K562 (cell line): Measurements from ENCODE around the gene CRELD2. TPM values are rescaled to one million over a fixed set of nuclear protein-coding genes. Genes with fewer than 3 reads are reported as not detected.

Experiments
- AFF4 ChIP-seq: sonication (generic); formaldehyde crosslinking; IDR thresholded peaks from 2 replicates; pipeline ENCODE4 v1.8.0; 2023; ENCODE audit warnings: mild to moderate bottlenecking, missing genetic modification reagents
- GMEB1 ChIP-seq: fragments of 250-450 bp; sonication (Bioruptor Pico); IDR thresholded peaks from 2 replicates; pipeline ENCODE4 v1.4.0; 2020; ENCODE audit warnings: mild to moderate bottlenecking
- GTF2A2 ChIP-seq: IDR thresholded peaks from 2 replicates; pipeline ENCODE4 v1.6.1; 2016; ENCODE audit warnings: mild to moderate bottlenecking, missing genetic modification characterization, missing compliant biosample characterization
- POLR2G ChIP-seq: fragments of 200-400 bp; formaldehyde crosslinking; IDR thresholded peaks from 2 replicates; pipeline ENCODE4 v1.6.1; 2017; ENCODE audit warnings: low read depth, mild to moderate bottlenecking, antibody characterized with exemption, low read length, moderate library complexity
- RNF2 ChIP-seq: sonication (generic); IDR thresholded peaks from 2 replicates; pipeline ENCODE4 v1.6.1; 2016
- TFAP4 ChIP-seq: sonication (generic); formaldehyde crosslinking; IDR thresholded peaks from 2 replicates; pipeline ENCODE4 v1.8.0; 2022; ENCODE audit warnings: missing genetic modification reagents, mild to moderate bottlenecking, moderate library complexity, borderline replicate concordance
- ZNF212 ChIP-seq: fragments of 450-650 bp; formaldehyde crosslinking; IDR thresholded peaks from 2 replicates; pipeline ENCODE4 v1.4.0; 2020; ENCODE audit warnings: mild to moderate bottlenecking
- ZNF263 ChIP-seq: sonication (generic); formaldehyde crosslinking; IDR thresholded peaks from 2 replicates; pipeline ENCODE4 v1.8.0; 2022; ENCODE audit warnings: mild to moderate bottlenecking, missing genetic modification reagents, borderline replicate concordance
- ZNF592 ChIP-seq: fragments of 450-650 bp; IDR thresholded peaks from 2 replicates; pipeline ENCODE4 v1.6.1; 2017; ENCODE audit warnings: antibody characterized with exemption, mild to moderate bottlenecking
- ZNF740 ChIP-seq, 3 experiments: fragments of 200-800 bp in 1 of 3; sonication (Bioruptor generic) in 1 of 3; sonication (generic) in 1 of 3; formaldehyde crosslinking in 1 of 3; IDR thresholded peaks; 2 replicates each; pipeline versions ENCODE4 v1.6.1 to v1.8.0; 2016 to 2022; ENCODE audit warnings: mild to moderate bottlenecking in 2 of 3, missing compliant biosample characterization in 2 of 3, missing genetic modification characterization in 2 of 3, missing genetic modification reagents in 1 of 3
- polyA plus RNA-seq, 8 experiments: library from polyadenylated mRNA; depleted of rRNA in 4 of 8; stranded (reverse) in 5 of 8; unstranded in 3 of 8; fragments of >200 nt; fragmentation: Nextera tagmentation in 2 of 8; fragmentation: Illumina TruSeq in 1 of 8; extraction: Ambion mirVana in 2 of 8; extraction: Trizol in 1 of 8; gene quantifications; 2 replicates each; pipeline versions ENCODE4 v1.2.1 to v1.2.3, GENCODE V29; 2011 to 2014; ENCODE audit warnings: inconsistent platforms in 1 of 8, missing spikeins in 1 of 8
- total RNA-seq, 7 experiments: library from RNA; depleted of rRNA in 6 of 7; stranded (reverse); fragments of >200 nt in 6 of 7; fragmentation: Illumina TruSeq in 2 of 7; extraction: Trizol in 2 of 7; gene quantifications; 2 replicates each; pipeline versions ENCODE4 v1.2.1 to v1.2.3, GENCODE V29; 2011 to 2021; ENCODE audit warnings: low replicate concordance in 1 of 7

The CRELD2 gene
- total and polyA plus RNA-seq, 9 of the 15 experiments (the other 6 are each of a cell fraction or from before 2014, with no cell fraction given) = 0.96 to 25.3 (median 8.8) TPM

- TF ChIP-seq GMEB1 (CRISPR knock-in tag) (no peak), RNF2 (no peak), ZNF212 (CRISPR knock-in tag) (no peak), POLR2G (0 out of 2 replicates have a peak, but pooled peaks have one; percentile 17), ZNF740 (CRISPR knock-in tag; IDR thresholded peaks at IDR 0.05) (0 out of 2 replicates have a peak, but pooled peaks have one; percentile 22), ZNF740 (tag; IDR thresholded peaks at IDR 0.05) (no peak), GTF2A2 (no peak), TFAP4 (CRISPR knock-in tag) (0 out of 2 replicates have a peak, but pooled peaks have one; percentile 17), AFF4 (CRISPR knock-in tag) (no peak), ZNF592 (no peak), ZNF263 (no peak)
- TF ChIP-seq, all 486 proteins: peak for 4
Measured at GRCh38 chr22:49958931-49959781, 40.7 kb downstream of the CRELD2 start (continued).
